CD4-positive, alpha-beta T cell treated with Interleukin-17A for 4 hours (primary cell): ENCODE results near the gene GALNT14.
"Not testable (repeated sequence)": the region's sequence is repeated elsewhere in the genome, so short reads cannot be mapped to it uniquely, and the experiment has no call there.

Experiments used
- DNase-seq: peaks from one replicate; pipeline ENCODE4 v3.0.0-alpha.2; 2020; ENCODE audit warnings: mixed read lengths

GALNT14 gene

GRCh38 chr2:30933496-30933895 is 204.7 kb downstream of the GALNT14 start:
- no peak for DNase-seq

GRCh38 chr2:30932870-30933269 is 205.4 kb downstream of the GALNT14 start:
- DNase-seq = no peak

- DNase-seq = no peak
Measured at GRCh38 chr2:30931841-30932407, 206.3 kb downstream of the GALNT14 start.

- DNase-seq = no peak
Measured at GRCh38 chr2:30930716-30931115, 207.5 kb downstream of the GALNT14 start.

- DNase-seq = no peak
Measured at GRCh38 chr2:30927465-30928075, 210.7 kb downstream of the GALNT14 start.

- no peak for DNase-seq
Measured at GRCh38 chr2:30926606-30927005, 211.6 kb downstream of the GALNT14 start.

- no peak for DNase-seq
Measured at GRCh38 chr2:30923623-30924022, 214.6 kb downstream of the GALNT14 start.

- no peak for DNase-seq
Measured at GRCh38 chr2:30920511-30920910, 217.7 kb downstream of the GALNT14 start.

- DNase-seq = no peak
Measured at GRCh38 chr2:30915486-30915885, 222.8 kb downstream of the GALNT14 start.

- no peak for DNase-seq
Measured at GRCh38 chr2:30914456-30914855, 223.8 kb downstream of the GALNT14 start.

- no peak for DNase-seq
Measured at GRCh38 chr2:30912056-30912455, 226.2 kb downstream of the GALNT14 start.

- no peak for DNase-seq
Measured at GRCh38 chr2:30911327-30911726, 226.9 kb downstream of the GALNT14 start.

- no peak for DNase-seq
Measured at GRCh38 chr2:30910686-30911085, 227.6 kb downstream of the GALNT14 start.

- not testable (repeated sequence) for DNase-seq
Measured at GRCh38 chr2:30904437-30904836, 233.8 kb downstream of the GALNT14 start.

- DNase-seq = no peak
Measured at GRCh38 chr2:30903326-30903725, 234.9 kb downstream of the GALNT14 start.

- no peak for DNase-seq
Measured at GRCh38 chr2:30900381-30900780, 237.9 kb downstream of the GALNT14 start.

- DNase-seq = no peak
Measured at GRCh38 chr2:30899516-30900054, 238.7 kb downstream of the GALNT14 start.

- no peak for DNase-seq
Measured at GRCh38 chr2:30897539-30897938, 240.7 kb downstream of the GALNT14 start.

- no peak for DNase-seq
Measured at GRCh38 chr2:30894498-30895119, 243.6 kb downstream of the GALNT14 start.

GRCh38 chr2:30888852-30889409 is 249.3 kb downstream of the GALNT14 start:
- DNase-seq = no peak

GRCh38 chr2:30886080-30886479 is 252.2 kb downstream of the GALNT14 start:
- DNase-seq = no peak

GRCh38 chr2:30883822-30884221 is 254.4 kb downstream of the GALNT14 start:
- DNase-seq = no peak

GRCh38 chr2:30883184-30883583 is 255.1 kb downstream of the GALNT14 start:
- no peak for DNase-seq

- DNase-seq = no peak
Measured at GRCh38 chr2:30880516-30880915, 257.7 kb downstream of the GALNT14 start.
